ENCODE data around the gene CR1L. TPM values are rescaled to one million over a fixed set of nuclear protein-coding genes. Genes with fewer than 3 reads are reported as not detected.

Gene CR1L
- not detected in 2 replicates for total RNA-seq

GRCh38 chr1:207644852-207645634 is at the start of gene CR1L:
TSS of gene CR1L (plus strand) at chr1:207645133. CDS start at chr1:207645234, 101 bp downstream.

GRCh38 chr1:207751790-207752455 is 107.0 kb downstream of the CR1L start, which contains the start of gene CD46:
TSS of gene CD46 (plus strand) at chr1:207752054. CDS start at chr1:207752213, 159 bp downstream.

Other genes starting within 250 kb of the CR1L start
- gene CR2, start 190.8 kb upstream of the CR1L start, total RNA-seq = not detected in 2 replicates
- not detected in 2 replicates for gene CR1, start 149.0 kb upstream of the CR1L start, total RNA-seq
- gene CD46, start 106.9 kb downstream of the CR1L start, total RNA-seq = 78.8 and 98.7 TPM in 2 replicates